ENCODE data around the gene BAHCC1. TPM values are rescaled to one million over a fixed set of nuclear protein-coding genes. Genes with fewer than 3 reads are reported as not detected.

Gene BAHCC1
- total RNA-seq, 1 donor from 2014 or later, result 61.3 TPM

- H3K27ac Mint-ChIP-seq (ENCODE audit: unreplicated experiment), result no peak overlapping the region
- no peaks in the 10 kb centered on the region for H3K4me1 Mint-ChIP-seq
- no peak for TF ChIP-seq CTCF (conservative IDR thresholded peaks at IDR 0.05)
- no peaks in the 10 kb centered on the region for H3K27me3 Mint-ChIP-seq (ENCODE audit: low read depth)
- no peaks in the 10 kb centered on the region for H3K36me3 Mint-ChIP-seq (ENCODE audit: low read depth)
- DNase-seq (ENCODE audit: low read depth, low spot score), result no peak
- H3K4me3 Mint-ChIP-seq, result no peak overlapping the region
- H3K9me3 Mint-ChIP-seq, result no peaks in the 10 kb centered on the region
These were observed 33.3 kb downstream of the BAHCC1 start for GRCh38 chr17:81428516-81428915.

GRCh38 chr17:81428948-81429774 is 33.9 kb downstream of the BAHCC1 start:
- no peaks in the 10 kb centered on the region for H3K27me3 Mint-ChIP-seq (ENCODE audit: low read depth)

GRCh38 chr17:81429821-81430551 is 34.7 kb downstream of the BAHCC1 start:
- H3K9me3 Mint-ChIP-seq, result no peaks in the 10 kb centered on the region
- no peak for TF ChIP-seq CTCF (conservative IDR thresholded peaks at IDR 0.05)
- H3K36me3 Mint-ChIP-seq (ENCODE audit: low read depth), result no peaks in the 10 kb centered on the region
- DNase-seq (ENCODE audit: low read depth, low spot score), result peak; percentile 54
- H3K4me1 Mint-ChIP-seq, result no peaks in the 10 kb centered on the region
- no peaks in the 10 kb centered on the region for H3K27me3 Mint-ChIP-seq (ENCODE audit: low read depth)
- H3K4me3 Mint-ChIP-seq, result no peak overlapping the region
- no peak overlapping the region for H3K27ac Mint-ChIP-seq (ENCODE audit: unreplicated experiment)

More at GRCh38 chr17:81428948-81429774, 33.9 kb downstream of the BAHCC1 start:
- Mint-ChIP-seq H3K9me3 (no peaks in the 10 kb centered on the region), H3K4me3 (no peak overlapping the region), H3K27ac (ENCODE audit: unreplicated experiment) (no peak overlapping the region), H3K4me1 (no peaks in the 10 kb centered on the region), H3K36me3 (ENCODE audit: low read depth) (no peaks in the 10 kb centered on the region)
- DNase-seq (ENCODE audit: low read depth, low spot score), result no peak
- no peak for TF ChIP-seq CTCF (conservative IDR thresholded peaks at IDR 0.05)

- no peaks in the 10 kb centered on the region for H3K27me3 Mint-ChIP-seq (ENCODE audit: low read depth)
- no peak for DNase-seq (ENCODE audit: low read depth, low spot score)
- H3K9me3 Mint-ChIP-seq, result no peaks in the 10 kb centered on the region
- no peak overlapping the region for H3K4me3 Mint-ChIP-seq
- TF ChIP-seq CTCF (conservative IDR thresholded peaks at IDR 0.05), result no peak
- no peaks in the 10 kb centered on the region for H3K4me1 Mint-ChIP-seq
- no peak overlapping the region for H3K27ac Mint-ChIP-seq (ENCODE audit: unreplicated experiment)
- no peaks in the 10 kb centered on the region for H3K36me3 Mint-ChIP-seq (ENCODE audit: low read depth)
These were observed 36.6 kb downstream of the BAHCC1 start for GRCh38 chr17:81431545-81432482.

GRCh38 chr17:81432941-81433340 is 37.7 kb downstream of the BAHCC1 start:
- Mint-ChIP-seq H3K4me1 (peaks cover 1% of the 10 kb centered on the region), H3K4me3 (no peak overlapping the region), H3K27ac (ENCODE audit: unreplicated experiment) (no peak overlapping the region), H3K36me3 (ENCODE audit: low read depth) (no peaks in the 10 kb centered on the region), H3K27me3 (ENCODE audit: low read depth) (no peaks in the 10 kb centered on the region), H3K9me3 (no peaks in the 10 kb centered on the region)
- no peak for DNase-seq (ENCODE audit: low read depth, low spot score)
- TF ChIP-seq CTCF (conservative IDR thresholded peaks at IDR 0.05), result no peak
